CD4-positive, alpha-beta memory T cell (primary cell): ENCODE results near the gene NKD1. TPM values are rescaled to one million over a fixed set of nuclear protein-coding genes. Genes with fewer than 3 reads are reported as not detected.
A peak's percentile ranks its signal among the peaks of the same experiment; 100 is the strongest.

ENCODE experiments used
- CTCF ChIA-PET: fragments of 350-600 bp; sonication (Branson Sonifier 250); formaldehyde crosslinking; loops from one replicate; lab custom pipeline; 2021; ENCODE audit warnings: inconsistent platforms; ENCODE audit not compliant: partially characterized antibody; lab: Charles Lee
- POLR2A ChIA-PET: fragments of 350-600 bp; sonication (Branson Sonifier 250); formaldehyde crosslinking; loops from one replicate; lab custom pipeline; 2021; ENCODE audit not compliant: partially characterized antibody; lab: Charles Lee
- DNase-seq, 5 donors: peaks; one replicate each; pipeline versions ENCODE4 v3.0.0 to v3.0.0-alpha.2; 2020 to 2022; ENCODE audit warnings: mixed read lengths in 1 of 5
- H3K27ac ChIP-seq: one replicate; pipeline ENCODE4 v1.7.0; 2013; ENCODE audit warnings: low read depth, low read length
- H3K27me3 ChIP-seq: 2 replicates; pipeline ENCODE4 v1.7.0; 2013; ENCODE audit warnings: mild to moderate bottlenecking, low read length, moderate library complexity; ENCODE audit not compliant: insufficient read depth
- H3K36me3 ChIP-seq: 2 replicates; pipeline ENCODE4 v1.7.0; 2013; ENCODE audit warnings: mild to moderate bottlenecking, low read length, moderate library complexity; ENCODE audit not compliant: insufficient read depth
- H3K4me1 ChIP-seq: 2 replicates; pipeline ENCODE4 v1.7.0; 2013; ENCODE audit warnings: mild to moderate bottlenecking, low read length, moderate library complexity; ENCODE audit not compliant: insufficient read depth
- H3K4me3 ChIP-seq, 2 donors: one replicate each; pipeline ENCODE4 v1.7.0; 2013; ENCODE audit warnings: low read length in 2 of 2, mild to moderate bottlenecking in 1 of 2
- H3K9me3 ChIP-seq, 2 donors: one replicate each; pipeline ENCODE4 v1.7.0; 2013; ENCODE audit warnings: low read length in 2 of 2, control low read depth in 1 of 2; ENCODE audit not compliant: control insufficient read depth in 1 of 2
- H3K27ac Mint-ChIP-seq, 7 donors: one replicate each; pipeline ENCODE4 v1.8.0; 2020 to 2021; ENCODE audit warnings: mixed read lengths in 7 of 7, mild to moderate bottlenecking in 6 of 7, inconsistent platforms in 3 of 7, moderate library complexity in 3 of 7
- H3K27me3 Mint-ChIP-seq, 2 donors: one replicate each; pipeline ENCODE4 v1.8.0; 2020 to 2021; ENCODE audit warnings: mixed read lengths in 2 of 2
- H3K36me3 Mint-ChIP-seq, 2 donors: one replicate each; pipeline ENCODE4 v1.8.0; 2020 to 2021; ENCODE audit warnings: mixed read lengths in 2 of 2, inconsistent platforms in 1 of 2, mild to moderate bottlenecking in 1 of 2
- H3K4me1 Mint-ChIP-seq, 4 donors: one replicate each; pipeline ENCODE4 v1.8.0; 2020 to 2021; ENCODE audit warnings: mixed read lengths in 4 of 4, mild to moderate bottlenecking in 1 of 4
- H3K4me3 Mint-ChIP-seq, 8 donors: one replicate each; pipeline ENCODE4 v1.8.0; 2020 to 2021; ENCODE audit warnings: mixed read lengths in 8 of 8, mild to moderate bottlenecking in 7 of 8, moderate library complexity in 6 of 8, inconsistent platforms in 3 of 8
- H3K9me3 Mint-ChIP-seq, 8 donors: one replicate each; pipeline ENCODE4 v1.8.0; 2020 to 2021; ENCODE audit warnings: mixed read lengths in 8 of 8, mild to moderate bottlenecking in 5 of 8, inconsistent platforms in 3 of 8, moderate library complexity in 1 of 8
- intact Hi-C: fragments of 100-400 bp; cut with micrococcal nuclease; formaldehyde crosslinking; loops from one replicate; pipeline ENCODE4 v1.15.1; 2023
- polyA plus RNA-seq, 2 donors: library from polyadenylated mRNA; unstranded; fragments of 300-500 nt; fragmentation: Illumina TruSeq; gene quantifications; one replicate each; pipeline ENCODE4 v1.2.3, GENCODE V29; 2021
- total RNA-seq, 2 experiments: library from RNA; stranded (reverse); gene quantifications; one replicate each; pipeline ENCODE4 v1.2.3, GENCODE V29; 2021

NKD1 gene
- total and polyA plus RNA-seq, 4 experiments from 2014 or later = 0.48 to 4.6 (median 3.8) TPM; not detected in 1

DNA sequence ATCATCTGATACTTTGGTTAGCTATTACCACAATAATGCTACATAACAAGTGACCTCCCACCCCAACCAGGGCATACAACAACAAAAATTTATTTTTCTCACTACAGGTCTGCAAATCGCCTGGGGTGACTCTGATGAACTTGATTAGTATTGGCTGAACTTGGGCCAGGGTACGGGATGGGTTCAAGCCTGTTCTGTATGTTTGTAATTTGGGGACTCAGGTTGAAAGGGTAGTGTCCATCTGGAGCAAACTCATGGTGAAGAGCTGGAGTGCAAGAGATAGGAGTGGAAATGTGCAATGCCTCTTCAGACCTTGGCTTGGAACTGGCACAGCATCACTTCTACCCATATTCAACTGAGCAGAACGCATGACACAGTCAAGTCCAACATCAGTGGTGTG, 16.3 kb upstream of the NKD1 start:
- H3K4me1 ChIP-seq = no peaks in the 10 kb centered on the region
- ChIA-PET POLR2A (interaction anchor here (0.5 to 1.4 kb wide), 2 partner anchors 14 to 358 kb away, joined by 4 to 5 read pairs; no protein-coding TSS in a partner anchor), CTCF (interaction anchor here (1.1 to 2.3 kb wide), 2 partner anchors 133 to 274 kb away, joined by 4 read pairs; no protein-coding TSS in a partner anchor)
- Mint-ChIP-seq H3K27me3 (peaks cover 2 to 4% of the 10 kb centered on the region in 2 donors), H3K4me1 (no peaks in the 10 kb centered on the region), H3K4me3 (no peak overlapping the region), H3K27ac (peak overlapping the region in 1 of 7 donors; percentile 68), H3K36me3 (peaks cover 3 to 5% of the 10 kb centered on the region in 2 donors), H3K9me3 (peaks cover 5 to 26% (median 20%) of the 10 kb centered on the region in 8 donors)
- intact Hi-C loops = no loop called here
- H3K27ac ChIP-seq = no peak overlapping the region
- H3K27me3 ChIP-seq = no peaks in the 10 kb centered on the region
- H3K9me3 ChIP-seq = peaks cover 0 to 3% of the 10 kb centered on the region in 2 donors
- H3K36me3 ChIP-seq = no peaks in the 10 kb centered on the region
- no peak for DNase-seq
- H3K4me3 ChIP-seq = no peak overlapping the region

DNA sequence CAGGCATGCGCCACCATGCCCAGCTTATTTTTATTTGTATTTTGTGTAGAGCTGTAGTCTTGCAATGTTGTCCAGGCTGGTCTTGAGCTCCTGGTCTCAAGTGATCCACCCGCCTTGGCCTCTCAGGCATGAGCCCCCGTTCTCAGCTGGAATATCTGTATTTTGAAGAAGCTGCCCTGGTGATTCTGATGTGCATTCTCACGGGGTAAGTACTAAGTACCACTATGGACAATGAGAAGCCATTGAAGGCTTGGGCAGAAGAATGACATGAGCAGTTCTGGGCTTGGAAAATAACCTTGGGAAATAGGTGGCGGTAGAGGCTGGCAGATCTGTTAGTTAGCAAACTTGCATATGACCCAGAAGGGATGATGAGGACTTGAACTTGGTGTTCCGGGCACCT, 15.6 kb upstream of the NKD1 start:
- Mint-ChIP-seq H3K27ac (no peak overlapping the region), H3K4me1 (no peaks in the 10 kb centered on the region), H3K36me3 (peaks cover 3 to 5% of the 10 kb centered on the region in 2 donors), H3K4me3 (no peak overlapping the region), H3K9me3 (peaks cover 5 to 26% (median 20%) of the 10 kb centered on the region in 8 donors), H3K27me3 (peaks cover 2 to 4% of the 10 kb centered on the region in 2 donors)
- H3K9me3 ChIP-seq = peaks cover 0 to 3% of the 10 kb centered on the region in 2 donors
- DNase-seq = no peak
- no peak overlapping the region for H3K4me3 ChIP-seq
- no peak overlapping the region for H3K27ac ChIP-seq
- CTCF ChIA-PET = interaction anchor here (1.1 to 2.3 kb wide), 2 partner anchors 133 to 274 kb away, joined by 4 read pairs; no protein-coding TSS in a partner anchor
- intact Hi-C loops = no loop called here
- no peaks in the 10 kb centered on the region for H3K36me3 ChIP-seq
- no peaks in the 10 kb centered on the region for H3K27me3 ChIP-seq
- no peaks in the 10 kb centered on the region for H3K4me1 ChIP-seq
- POLR2A ChIA-PET = interaction anchor here (1.4 kb wide), 1 partner anchor 15 kb away, joined by 4 read pairs; no protein-coding TSS in a partner anchor

DNA sequence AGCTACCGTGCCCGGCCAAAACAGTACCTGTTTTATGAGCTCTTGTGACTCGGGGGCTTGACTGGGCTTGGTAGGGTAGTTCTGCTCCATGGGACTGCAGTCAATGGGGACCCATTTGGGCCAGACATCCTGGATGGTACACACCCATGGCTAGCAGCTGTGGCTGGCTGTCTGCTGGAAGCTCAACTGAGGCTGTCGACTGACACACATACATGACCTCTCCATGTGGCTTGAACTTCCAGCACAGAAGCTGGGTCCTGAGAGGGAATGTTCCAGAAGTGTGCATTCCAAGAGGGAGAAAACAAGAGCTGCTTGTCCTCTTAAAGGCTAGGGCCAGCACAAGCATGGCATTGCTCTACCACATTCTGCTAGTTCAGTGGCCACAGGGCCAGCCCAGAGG, 14.9 kb upstream of the NKD1 start:
- CTCF ChIA-PET = interaction anchor here (2.3 kb wide), 1 partner anchor 273 kb away, joined by 4 read pairs; no protein-coding TSS in a partner anchor
- Mint-ChIP-seq H3K27me3 (peaks cover 0 to 2% of the 10 kb centered on the region in 2 donors), H3K4me1 (no peaks in the 10 kb centered on the region), H3K27ac (peak overlapping the region in 1 of 7 donors; percentile 47), H3K36me3 (peaks cover 3 to 5% of the 10 kb centered on the region in 2 donors), H3K9me3 (peaks cover 5 to 22% (median 19%) of the 10 kb centered on the region in 8 donors), H3K4me3 (no peak overlapping the region)
- no peaks in the 10 kb centered on the region for H3K36me3 ChIP-seq
- H3K9me3 ChIP-seq = peaks cover 0 to 3% of the 10 kb centered on the region in 2 donors
- DNase-seq = no peak
- no peaks in the 10 kb centered on the region for H3K4me1 ChIP-seq
- no peak overlapping the region for H3K27ac ChIP-seq
- no peaks in the 10 kb centered on the region for H3K27me3 ChIP-seq
- H3K4me3 ChIP-seq = no peak overlapping the region
- intact Hi-C loops = no loop called here
- POLR2A ChIA-PET = no interaction called here

DNA sequence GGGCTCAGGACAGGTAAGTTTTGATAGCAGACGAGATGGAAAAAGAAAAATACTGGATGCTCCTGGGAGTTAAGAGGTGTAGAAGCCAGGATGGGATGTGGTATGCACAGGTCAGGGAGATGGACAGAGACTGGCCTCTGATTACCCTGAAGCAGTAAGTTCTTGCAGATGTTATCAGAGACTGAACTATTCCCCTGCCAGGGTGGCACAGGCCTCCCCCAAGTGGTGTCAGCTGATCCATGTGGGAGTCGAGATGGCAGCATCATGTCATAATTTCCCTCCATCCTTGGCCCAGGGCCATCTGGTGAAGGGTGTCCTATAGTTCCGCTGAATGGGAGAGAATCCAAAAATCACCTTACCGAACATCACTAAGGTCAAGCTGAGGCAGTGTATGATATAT, 14.1 kb upstream of the NKD1 start:
- intact Hi-C loops = no loop called here
- Histone ChIP-seq H3K36me3 (no peaks in the 10 kb centered on the region), H3K27ac (no peak overlapping the region), H3K4me3 (no peak overlapping the region), H3K27me3 (no peaks in the 10 kb centered on the region), H3K9me3 (peaks cover 0 to 3% of the 10 kb centered on the region in 2 donors), H3K4me1 (no peaks in the 10 kb centered on the region)
- H3K4me1 Mint-ChIP-seq = no peaks in the 10 kb centered on the region
- no peak overlapping the region for H3K4me3 Mint-ChIP-seq
- ChIA-PET POLR2A (no interaction called here), CTCF (no interaction called here)
- no peak overlapping the region for H3K27ac Mint-ChIP-seq
- H3K36me3 Mint-ChIP-seq = peaks cover 0 to 5% of the 10 kb centered on the region in 2 donors
- H3K27me3 Mint-ChIP-seq = no peaks in the 10 kb centered on the region
- H3K9me3 Mint-ChIP-seq = peaks cover 0 to 14% (median 12%) of the 10 kb centered on the region in 8 donors
- no peak for DNase-seq

DNA sequence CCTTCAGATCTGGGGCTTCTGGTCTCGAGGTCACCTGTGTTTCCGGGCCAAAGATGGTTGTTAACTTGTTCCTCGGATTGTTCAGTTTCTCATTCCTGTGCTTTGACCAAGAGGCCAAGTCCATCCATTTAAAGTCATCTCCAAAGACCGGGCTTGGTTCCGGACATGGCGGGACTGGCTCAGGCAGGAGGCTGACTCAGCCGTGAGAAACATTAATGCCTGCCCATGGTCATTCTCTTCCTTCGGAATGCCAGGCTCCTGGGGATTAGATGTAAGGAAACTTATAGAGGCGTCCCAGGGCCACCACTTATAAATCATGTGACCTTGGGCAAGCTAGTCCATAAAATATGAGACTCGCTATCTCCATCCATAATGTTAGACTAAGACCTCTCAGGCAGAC, 13.6 kb upstream of the NKD1 start:
- peaks cover 0 to 10% (median 8%) of the 10 kb centered on the region in 8 donors for H3K9me3 Mint-ChIP-seq
- H3K4me3 Mint-ChIP-seq = no peak overlapping the region
- Histone ChIP-seq H3K27ac (no peak overlapping the region), H3K9me3 (peaks cover 0 to 3% of the 10 kb centered on the region in 2 donors), H3K4me3 (no peak overlapping the region), H3K4me1 (no peaks in the 10 kb centered on the region), H3K27me3 (no peaks in the 10 kb centered on the region), H3K36me3 (no peaks in the 10 kb centered on the region)
- intact Hi-C loops = no loop called here
- no peaks in the 10 kb centered on the region for H3K27me3 Mint-ChIP-seq
- no peaks in the 10 kb centered on the region for H3K4me1 Mint-ChIP-seq
- peaks cover 0 to 5% of the 10 kb centered on the region in 2 donors for H3K36me3 Mint-ChIP-seq
- ChIA-PET POLR2A (no interaction called here), CTCF (no interaction called here)
- DNase-seq = no peak
- H3K27ac Mint-ChIP-seq = no peak overlapping the region

DNA sequence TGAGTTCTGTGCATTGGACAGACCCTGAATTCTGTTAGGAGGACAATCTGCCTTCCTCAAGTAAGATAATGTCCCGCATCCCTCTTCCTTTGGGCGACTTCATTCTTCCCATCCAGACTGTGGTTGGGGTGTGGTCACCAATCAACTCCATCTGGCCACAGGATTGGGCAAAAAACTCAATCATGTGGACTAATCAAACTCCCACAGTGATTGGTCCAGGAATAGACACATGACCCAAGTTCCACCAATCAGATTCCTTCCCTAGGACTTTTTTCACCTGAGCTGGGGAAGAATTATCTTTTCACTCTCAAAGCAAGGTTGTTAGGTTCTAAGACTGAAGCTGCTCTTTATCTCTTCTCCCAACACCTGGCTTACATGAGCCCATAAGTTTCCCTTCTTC, 13.2 kb upstream of the NKD1 start:
- no peaks in the 10 kb centered on the region for H3K36me3 ChIP-seq
- Mint-ChIP-seq H3K27me3 (no peaks in the 10 kb centered on the region), H3K4me3 (no peak overlapping the region), H3K27ac (peak overlapping the region in 1 of 7 donors; percentile 30), H3K36me3 (peaks cover 0 to 5% of the 10 kb centered on the region in 2 donors), H3K9me3 (peaks cover 0 to 6% (median 4%) of the 10 kb centered on the region in 8 donors), H3K4me1 (no peaks in the 10 kb centered on the region)
- DNase-seq = no peak
- intact Hi-C loops = loop anchor here (5.0 kb wide), 1 partner anchor 48 kb away; no protein-coding TSS in a partner anchor
- no peak overlapping the region for H3K27ac ChIP-seq
- no peak overlapping the region for H3K4me3 ChIP-seq
- no peaks in the 10 kb centered on the region for H3K4me1 ChIP-seq
- ChIA-PET CTCF (no interaction called here), POLR2A (no interaction called here)
- H3K27me3 ChIP-seq = no peaks in the 10 kb centered on the region
- peaks cover 0 to 3% of the 10 kb centered on the region in 2 donors for H3K9me3 ChIP-seq

DNA sequence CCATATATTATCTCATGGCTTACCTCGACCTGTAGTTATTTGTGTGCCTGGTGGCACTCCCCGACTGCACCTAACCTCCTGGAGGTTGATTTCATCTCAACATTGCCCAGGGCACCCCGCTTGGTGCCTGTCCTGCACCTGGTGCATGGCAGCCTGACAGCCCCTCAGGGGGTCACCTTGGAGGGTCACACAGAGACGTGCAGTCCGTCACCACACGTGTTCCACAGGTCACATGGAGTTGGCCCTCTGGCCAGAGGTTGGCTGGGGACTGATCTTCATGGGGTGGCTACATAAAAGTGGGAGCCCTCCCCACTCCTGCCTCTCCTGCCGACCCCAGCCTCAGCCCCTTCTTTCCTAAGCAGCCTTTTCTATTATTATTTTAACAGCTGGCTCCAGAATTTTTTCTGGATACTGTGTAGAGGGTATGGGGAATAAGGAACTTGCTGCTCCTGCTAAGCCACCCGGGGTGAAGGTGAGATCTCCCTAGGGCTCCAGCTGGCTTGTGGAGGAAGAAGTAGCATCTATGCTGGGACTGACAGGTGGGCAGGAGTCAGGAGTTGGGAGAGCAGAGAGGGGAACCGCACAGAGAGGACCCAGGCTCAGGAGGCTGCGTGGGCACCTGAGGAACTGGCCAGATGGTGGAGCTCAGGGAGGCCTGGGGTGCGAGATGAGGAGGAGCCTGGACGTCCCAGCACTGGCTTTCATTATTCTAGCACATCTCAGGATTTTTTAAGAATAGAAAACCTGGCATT, 12.5 kb upstream of the NKD1 start:
- H3K36me3 ChIP-seq = no peaks in the 10 kb centered on the region
- no peaks in the 10 kb centered on the region for H3K4me1 ChIP-seq
- Mint-ChIP-seq H3K27me3 (peaks cover 0 to 2% of the 10 kb centered on the region in 2 donors), H3K36me3 (no peaks in the 10 kb centered on the region), H3K4me3 (no peak overlapping the region), H3K9me3 (peaks cover 0 to 3% (median 0%) of the 10 kb centered on the region in 8 donors), H3K27ac (no peak overlapping the region), H3K4me1 (no peaks in the 10 kb centered on the region)
- no peaks in the 10 kb centered on the region for H3K9me3 ChIP-seq
- no peak for DNase-seq
- intact Hi-C loops = loop anchor here (5.0 kb wide), 1 partner anchor 48 kb away; no protein-coding TSS in a partner anchor
- no peaks in the 10 kb centered on the region for H3K27me3 ChIP-seq
- CTCF ChIA-PET = interaction anchor here (0.7 to 2.7 kb wide), 2 partner anchors 25 to 271 kb away, joined by 3 to 7 read pairs; no protein-coding TSS in a partner anchor
- no peak overlapping the region for H3K4me3 ChIP-seq
- POLR2A ChIA-PET = no interaction called here
- no peak overlapping the region for H3K27ac ChIP-seq
